A204.1 (cell line): ENCODE measurements around the gene CRIM1.

ENCODE experiments used
- FAIRE-seq: peaks from 2 replicates; lab custom pipeline; 2012; peaks lifted over from hg19 to GRCh38; lab: Jason Lieb, UNC

The CRIM1 gene

GRCh38 chr2:36397728-36398413 is 42.3 kb downstream of the CRIM1 start:
- FAIRE-seq, result no peak

GRCh38 chr2:36399050-36399449 is 43.5 kb downstream of the CRIM1 start:
- no peak for FAIRE-seq

GRCh38 chr2:36403675-36404230 is 48.2 kb downstream of the CRIM1 start:
- FAIRE-seq, result no peak

GRCh38 chr2:36404318-36404717 is 48.7 kb downstream of the CRIM1 start:
- no peak for FAIRE-seq

- no peak for FAIRE-seq
These were observed 49.2 kb downstream of the CRIM1 start for GRCh38 chr2:36404754-36405153.

- no peak for FAIRE-seq
These were observed 49.6 kb downstream of the CRIM1 start for GRCh38 chr2:36405183-36405582.

- no peak for FAIRE-seq
These were observed 50.7 kb downstream of the CRIM1 start for GRCh38 chr2:36406296-36406695.

GRCh38 chr2:36407413-36407812 is 51.8 kb downstream of the CRIM1 start:
- FAIRE-seq, result no peak

GRCh38 chr2:36408198-36408703 is 52.7 kb downstream of the CRIM1 start:
- FAIRE-seq, result no peak

GRCh38 chr2:36409335-36409734 is 53.8 kb downstream of the CRIM1 start:
- FAIRE-seq, result no peak

GRCh38 chr2:36409935-36410334 is 54.4 kb downstream of the CRIM1 start:
- FAIRE-seq, result no peak

- no peak for FAIRE-seq
These were observed 55.1 kb downstream of the CRIM1 start for GRCh38 chr2:36410681-36411080.

GRCh38 chr2:36411962-36412444 is 56.4 kb downstream of the CRIM1 start:
- no peak for FAIRE-seq

- no peak for FAIRE-seq
These were observed 57.6 kb downstream of the CRIM1 start for GRCh38 chr2:36413218-36413617.

- FAIRE-seq, result no peak
These were observed 58.7 kb downstream of the CRIM1 start for GRCh38 chr2:36414307-36414706.

GRCh38 chr2:36415381-36416022 is 59.9 kb downstream of the CRIM1 start:
- no peak for FAIRE-seq

- no peak for FAIRE-seq
These were observed 61.0 kb downstream of the CRIM1 start for GRCh38 chr2:36416370-36417165.

GRCh38 chr2:36420569-36421181 is 65.1 kb downstream of the CRIM1 start:
- FAIRE-seq, result no peak

- no peak for FAIRE-seq
These were observed 65.8 kb downstream of the CRIM1 start for GRCh38 chr2:36421379-36421778.

- FAIRE-seq, result no peak
These were observed 67.6 kb downstream of the CRIM1 start for GRCh38 chr2:36423172-36423571.

GRCh38 chr2:36423619-36424120 is 68.1 kb downstream of the CRIM1 start:
- no peak for FAIRE-seq
